GM12878 (cell line): Measurements from ENCODE around the gene POP5. TPM values are rescaled to one million over a fixed set of nuclear protein-coding genes. Genes with fewer than 3 reads are reported as not detected.

ENCODE experiments used
- ATAC-seq: fragments of 200-7000 bp; cut with Tn5 transposase; 3 replicates; pipeline ENCODE4 v1.9.1; 2020; ENCODE audit warnings: mild to moderate bottlenecking, moderate library complexity
- BruUV-seq: library from RNA; stranded (reverse); fragments of 400-500 nt; replicated peaks from 2 replicates; lab custom pipeline; 2021; lab: Mats Ljungman, UMichigan
- CTCF ChIA-PET: fragments of 300-600 bp; sonication (Branson Sonifier 250); formaldehyde crosslinking; extraction: SDS; loops from one replicate; lab custom pipeline; 2021; ENCODE audit warnings: inconsistent platforms; lab: Yijun Ruan, JAX
- POLR2A ChIA-PET: fragments of 350-600 bp; formaldehyde crosslinking; extraction: SDS; loops from one replicate; lab custom pipeline; 2021; ENCODE audit warnings: inconsistent platforms; lab: Charles Lee
- RAD21 ChIA-PET: fragments of 300-600 bp; sonication (Branson Sonifier 250); formaldehyde crosslinking; loops from one replicate; lab custom pipeline; 2023; ENCODE audit warnings: antibody characterized with exemption; ENCODE audit not compliant: unreplicated experiment; lab: Charles Lee
- SMC1A ChIA-PET: fragments of 300-600 bp; sonication (Branson Sonifier 250); formaldehyde crosslinking; loops from one replicate; lab custom pipeline; 2023; ENCODE audit not compliant: unreplicated experiment, uncharacterized antibody; lab: Charles Lee
- DNase-seq: peaks from one replicate; pipeline ENCODE4 v3.0.0-alpha.2; 2011; ENCODE audit warnings: low read depth, low spot score
- FAIRE-seq: peaks from 3 replicates; lab custom pipeline; 2011; peaks lifted over from hg19 to GRCh38; lab: Jason Lieb, UNC
- H2AFZ ChIP-seq: 2 replicates; pipeline ENCODE4 v1.6.0; 2011; ENCODE audit warnings: low read depth, low read length, control low read depth; ENCODE audit not compliant: control insufficient read depth
- H3K27ac ChIP-seq: 2 replicates; pipeline ENCODE4 v1.5.1; 2011; ENCODE audit warnings: control low read depth; ENCODE audit not compliant: control insufficient read depth, insufficient read depth
- H3K27me3 ChIP-seq, 2 experiments: replicated peaks in 1 of 2; 2 replicates each; pipeline versions ENCODE4 v1.6.0 to v1.6.1; 2011; ENCODE audit warnings: low read length in 1 of 2; ENCODE audit not compliant: control insufficient read depth in 2 of 2, insufficient read depth in 2 of 2
- H3K36me3 ChIP-seq, 2 experiments: 2 replicates each; pipeline ENCODE4 v1.5.1; 2011; ENCODE audit warnings: low read length in 1 of 2; ENCODE audit not compliant: control insufficient read depth in 2 of 2, insufficient read depth in 2 of 2
- H3K4me1 ChIP-seq: 2 replicates; pipeline ENCODE4 v1.6.1; 2011; ENCODE audit warnings: mild to moderate bottlenecking, low read length, moderate library complexity, mixed read lengths; ENCODE audit not compliant: control insufficient read depth, insufficient read depth
- H3K4me2 ChIP-seq: 2 replicates; pipeline ENCODE4 v1.6.0; 2011; ENCODE audit warnings: control low read depth; ENCODE audit not compliant: control insufficient read depth, insufficient read depth
- H3K4me3 ChIP-seq: fragments of 200-600 bp; sonication (generic); 2 replicates; pipeline ENCODE4 v1.5.1; 2016
- H3K79me2 ChIP-seq: 2 replicates; pipeline ENCODE4 v1.6.0; 2011; ENCODE audit warnings: low read length; ENCODE audit not compliant: control insufficient read depth, insufficient read depth
- H3K9ac ChIP-seq: 2 replicates; pipeline ENCODE4 v1.8.0; 2011; ENCODE audit warnings: low read length, control low read depth, mixed read lengths; ENCODE audit not compliant: control insufficient read depth, insufficient read depth
- H3K9me3 ChIP-seq: replicated peaks from 3 replicates; pipeline ENCODE4 v1.5.1; 2011; ENCODE audit warnings: mild to moderate bottlenecking, low read length; ENCODE audit not compliant: control insufficient read depth, insufficient read depth
- H4K20me1 ChIP-seq: 2 replicates; pipeline ENCODE4 v1.6.0; 2011; ENCODE audit not compliant: control insufficient read depth, insufficient read depth
- CUX1 ChIP-seq: IDR thresholded peaks from 2 replicates; pipeline ENCODE4 v1.6.1; 2012; ENCODE audit warnings: improper control_type of control experiment, low read depth, low read length; ENCODE audit not compliant: insufficient replicate concordance
- YY1 ChIP-seq: IDR thresholded peaks from 2 replicates; pipeline ENCODE4 v1.6.1; 2011; ENCODE audit warnings: low read depth, mild to moderate bottlenecking, low read length
- WGBS: methylation state at CpG from one replicate; pipeline ENCODE4 v1.1.6; 2016; ENCODE audit warnings: low lambda C conversion rate; ENCODE audit not compliant: insufficient replicate concordance, insufficient coverage; ENCODE audit errors: missing lambda C conversion rate; 5-methylcytosine and 5-hydroxymethylcytosine counted together
- in situ Hi-C: fragments of 300-500 bp; cut with MboI; formaldehyde crosslinking; loops from 9 replicates; pipeline ENCODE4 v1.14.3; 2018; ENCODE audit warnings: mixed read lengths
- intact Hi-C: fragments of 100-400 bp; cut with micrococcal nuclease; formaldehyde crosslinking; loops from one replicate; pipeline ENCODE4 v1.14.2; 2022; ENCODE audit not compliant: unreplicated experiment
- polyA plus RNA-seq, 11 experiments: library from polyadenylated mRNA; depleted of rRNA in 4 of 11; unstranded in 6 of 11; stranded (reverse) in 5 of 11; fragments of >200 nt; fragmentation: Nextera tagmentation in 4 of 11; fragmentation: Illumina TruSeq in 1 of 11; extraction: Ambion mirVana in 4 of 11; extraction: Trizol in 1 of 11; gene quantifications; 1 replicate in 1 of 11; 2 replicates in 10 of 11; pipeline versions ENCODE4 v1.2.1 to v1.2.3, GENCODE V29; 2011 to 2016; ENCODE audit warnings: inconsistent platforms in 2 of 11, missing spikeins in 2 of 11, low read depth in 1 of 11
- total RNA-seq, 4 experiments: library from RNA; depleted of rRNA in 3 of 4; stranded (reverse); fragments of >200 nt in 3 of 4; fragmentation: Illumina TruSeq in 1 of 4; extraction: Trizol in 1 of 4; gene quantifications; 2 replicates each; pipeline versions ENCODE4 v1.2.1 to v1.2.3, GENCODE V29; 2013 to 2021

Gene POP5
- total and polyA plus RNA-seq, 10 of the 15 experiments (the other 5 are each of a cell fraction or from before 2014, with no cell fraction given) = 50.3 to 234 (median 83.7) TPM

- in situ Hi-C loops = no loop called here
- no peak overlapping the region for H3K9ac ChIP-seq
- SMC1A ChIA-PET = no interaction called here
- H2AFZ ChIP-seq = no peak overlapping the region
- CTCF ChIA-PET = interaction anchor here (0.6 to 1.5 kb wide), 4 partner anchors 8 to 382 kb away, joined by 3 to 4 read pairs (median 4); partner anchors contain the start of gene POP5
- no peaks in the 10 kb centered on the region for H3K36me3 ChIP-seq
- H3K4me2 ChIP-seq = no peak overlapping the region
- FAIRE-seq = no peak
- TF ChIP-seq YY1 = no peak
- TF ChIP-seq CUX1 = no peak
- TF ChIP-seq, all 136 proteins: peak for 0
- Histone ChIP-seq H4K20me1 (no peaks in the 10 kb centered on the region), H3K27me3 (no peaks in the 10 kb centered on the region; a peak in 2 of 4 replicates), H3K9me3 (no peaks in the 10 kb centered on the region), H3K27ac (no peak overlapping the region), H3K4me1 (no peaks in the 10 kb centered on the region; the same call in 1 of the 2 replicates), H3K79me2 (no peaks in the 10 kb centered on the region), H3K4me3 (no peak overlapping the region)
- ATAC-seq (no peak), DNase-seq (no peak)
- ChIA-PET POLR2A (no interaction called here), RAD21 (no interaction called here)
- WGBS = 58% methylated on average over 17 of the region's 17 CpGs
- BruUV-seq = no TSS peak
- intact Hi-C loops = no loop called here
These were observed 8.0 kb upstream of the POP5 start for GRCh38 chr12:120588948-120589930.
